Transverse colon (tissue), 4 donors: ENCODE data around the gene CBX6.

Experiments
- EP300 ChIP-seq: sonication (generic); formaldehyde crosslinking; IDR thresholded peaks from one replicate; pipeline ENCODE4 v1.6.1; 2017; ENCODE audit warnings: antibody characterized with exemption, low read depth
- POLR2A ChIP-seq: fragments of 450-650 bp; IDR thresholded peaks from one replicate; pipeline ENCODE4 v1.6.1; 2016; ENCODE audit warnings: antibody characterized with exemption, mild to moderate bottlenecking, moderate library complexity
- POLR2AphosphoS5 ChIP-seq, 3 donors: sonication (generic); formaldehyde crosslinking; IDR thresholded peaks; one replicate each; pipeline ENCODE4 v1.6.1; 2016; ENCODE audit warnings: antibody characterized with exemption in 3 of 3
- TF ChIP-seq, protein P1 (sequence below), 5 experiments: fragments of 200-600 bp in 3 of 5; fragments of 450-650 bp in 2 of 5; sonication (generic) in 3 of 5; IDR thresholded peaks; 1 replicate in 2 of 5; 2 replicates in 3 of 5; pipeline ENCODE4 v1.5.1; 2016 to 2017; ENCODE audit warnings: antibody characterized with exemption in 5 of 5, inconsistent platforms in 3 of 5, mild to moderate bottlenecking in 2 of 5, moderate library complexity in 1 of 5

DNA sequence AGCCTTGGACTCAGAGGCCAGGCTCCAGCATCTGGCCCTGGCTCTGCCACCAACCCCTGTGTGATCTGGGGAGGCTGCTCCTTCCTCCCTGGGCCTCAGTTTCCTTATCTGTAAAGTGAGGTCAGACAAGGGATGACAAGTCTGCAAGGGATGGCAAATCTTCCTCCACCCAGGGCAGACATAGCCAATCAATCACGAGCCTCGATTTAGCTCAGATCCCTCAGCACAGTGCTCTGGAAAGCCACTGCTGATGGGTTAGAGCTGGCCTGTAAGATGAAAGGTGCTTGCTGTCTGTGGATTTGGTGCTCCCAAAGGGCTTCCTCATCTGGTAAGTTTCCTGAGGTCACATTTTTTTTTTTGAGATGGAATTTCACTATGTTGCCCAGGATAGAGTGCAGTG lies 48.4 kb downstream of the CBX6 start:
- TF ChIP-seq, protein P1, sequence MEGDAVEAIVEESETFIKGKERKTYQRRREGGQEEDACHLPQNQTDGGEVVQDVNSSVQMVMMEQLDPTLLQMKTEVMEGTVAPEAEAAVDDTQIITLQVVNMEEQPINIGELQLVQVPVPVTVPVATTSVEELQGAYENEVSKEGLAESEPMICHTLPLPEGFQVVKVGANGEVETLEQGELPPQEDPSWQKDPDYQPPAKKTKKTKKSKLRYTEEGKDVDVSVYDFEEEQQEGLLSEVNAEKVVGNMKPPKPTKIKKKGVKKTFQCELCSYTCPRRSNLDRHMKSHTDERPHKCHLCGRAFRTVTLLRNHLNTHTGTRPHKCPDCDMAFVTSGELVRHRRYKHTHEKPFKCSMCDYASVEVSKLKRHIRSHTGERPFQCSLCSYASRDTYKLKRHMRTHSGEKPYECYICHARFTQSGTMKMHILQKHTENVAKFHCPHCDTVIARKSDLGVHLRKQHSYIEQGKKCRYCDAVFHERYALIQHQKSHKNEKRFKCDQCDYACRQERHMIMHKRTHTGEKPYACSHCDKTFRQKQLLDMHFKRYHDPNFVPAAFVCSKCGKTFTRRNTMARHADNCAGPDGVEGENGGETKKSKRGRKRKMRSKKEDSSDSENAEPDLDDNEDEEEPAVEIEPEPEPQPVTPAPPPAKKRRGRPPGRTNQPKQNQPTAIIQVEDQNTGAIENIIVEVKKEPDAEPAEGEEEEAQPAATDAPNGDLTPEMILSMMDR (IDR thresholded peaks at IDR 0.05), result no peak
- TF ChIP-seq POLR2A, result no peak
- no peak for TF ChIP-seq EP300
- TF ChIP-seq POLR2AphosphoS5 (IDR thresholded peaks at IDR 0.05), result no peak
